Stimulated activated naive CD4-positive, alpha-beta T cell treated with Interleukin-2 at 50 U/mL for 16 hours (primary cell): Measurements from ENCODE around the gene SIGLEC15.
A peak's percentile ranks its signal among the peaks of the same experiment; 100 is the strongest.
"Not testable (repeated sequence)": the region's sequence is repeated elsewhere in the genome, so short reads cannot be mapped to it uniquely, and the experiment has no call there.

Experiments
- DNase-seq: peaks from one replicate; lab custom pipeline; 2025; lab: John Stamatoyannopoulos, UW

SIGLEC15 gene

DNA sequence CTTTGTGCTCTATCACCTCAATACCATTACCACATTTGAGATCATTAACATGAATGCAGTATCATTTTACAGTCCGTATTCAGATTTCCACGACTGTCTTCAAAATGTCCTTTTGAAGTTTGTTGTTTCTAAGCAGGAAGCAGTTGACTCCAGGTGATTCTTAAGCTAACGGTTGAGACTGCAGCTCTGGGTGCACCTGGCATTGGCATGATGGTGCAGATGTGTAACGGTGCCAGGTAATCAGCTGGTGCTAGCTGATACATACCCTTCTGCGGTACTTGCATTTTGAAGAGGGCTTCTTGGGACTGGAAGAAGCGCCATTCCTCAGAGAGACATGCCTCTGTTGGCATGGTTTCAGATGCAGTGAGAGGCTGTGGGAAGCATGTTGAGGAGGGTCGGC, 19.5 kb downstream of the SIGLEC15 start:
- no peak for DNase-seq

DNA sequence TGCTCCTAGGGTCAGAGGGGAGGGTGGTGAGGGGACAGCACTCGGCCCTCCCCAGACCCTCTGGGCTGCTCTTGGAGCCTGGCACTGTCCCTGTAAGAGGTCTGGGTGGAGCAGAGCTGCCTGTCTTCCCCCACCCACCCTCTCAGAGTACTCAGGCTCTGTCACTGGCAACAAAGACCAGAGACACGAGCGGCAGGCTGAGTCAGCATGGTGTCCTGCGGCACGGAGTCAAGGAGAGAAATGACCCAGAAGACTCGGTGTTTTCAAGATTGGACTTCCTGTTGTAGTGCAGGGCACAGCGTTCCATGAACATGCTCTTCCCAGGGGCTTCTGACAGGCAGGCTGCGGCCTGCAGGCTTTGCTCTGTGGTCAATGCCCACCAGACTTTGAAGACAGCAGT, 19.9 kb downstream of the SIGLEC15 start:
- DNase-seq = no peak

DNA sequence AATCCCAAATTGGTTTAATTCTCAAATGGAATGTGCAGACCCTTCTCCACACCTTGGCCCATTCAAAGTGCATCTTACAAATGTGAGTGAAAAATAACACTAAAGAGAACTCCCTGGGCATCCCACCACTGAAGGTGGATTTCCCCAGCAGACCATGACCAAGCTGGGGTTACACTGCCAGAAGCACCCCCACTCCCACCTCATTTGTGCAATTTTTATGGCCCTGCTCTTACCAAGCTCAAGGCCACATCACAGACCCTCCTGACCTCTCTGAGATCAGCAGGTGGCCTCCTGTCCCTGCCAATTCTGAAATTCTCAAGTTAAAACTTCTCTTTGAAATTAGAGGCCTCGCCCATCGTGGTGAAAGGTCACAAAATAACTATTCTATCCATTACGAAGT, 21.6 kb downstream of the SIGLEC15 start:
- no peak for DNase-seq

DNA sequence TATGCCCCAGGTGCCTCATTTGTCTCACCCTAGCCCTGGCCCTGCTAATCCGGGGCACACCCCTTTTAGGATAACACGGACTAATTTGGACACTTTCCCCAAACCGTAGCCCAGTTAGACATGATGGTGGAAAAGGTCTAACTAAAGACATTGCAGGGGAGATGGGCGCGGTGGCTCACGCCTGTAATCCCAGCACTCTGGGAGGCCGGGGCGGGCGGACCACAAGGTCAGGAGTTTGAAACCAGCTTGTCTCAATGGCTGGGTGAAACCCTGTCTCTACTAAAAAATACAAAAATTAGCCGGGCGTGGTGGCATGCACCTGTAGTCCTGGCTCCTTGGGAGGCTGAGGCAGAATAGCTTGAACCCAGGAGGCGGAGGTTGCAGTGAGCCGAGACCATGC, 23.2 kb downstream of the SIGLEC15 start:
- DNase-seq = not testable (repeated sequence)

DNA sequence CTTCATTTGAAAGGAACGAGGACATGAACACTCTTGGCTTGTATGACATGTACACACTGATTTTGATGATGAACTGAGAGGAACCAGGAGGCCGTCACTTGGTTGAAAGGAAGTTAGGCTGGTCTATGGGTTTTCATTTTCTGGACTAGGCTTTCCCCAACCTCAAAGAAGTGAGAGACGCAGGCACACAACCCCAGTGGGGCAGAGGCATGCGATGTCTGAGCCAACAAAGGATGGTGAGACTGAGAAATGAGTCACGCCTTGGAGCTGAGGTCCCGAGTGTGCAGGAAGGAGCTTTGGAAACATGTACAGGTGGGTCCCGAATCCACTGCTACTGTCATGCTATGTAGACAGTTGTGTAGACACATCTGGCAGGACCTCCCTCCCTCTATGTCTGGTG, 24.1 kb downstream of the SIGLEC15 start:
- DNase-seq = no peak

DNA sequence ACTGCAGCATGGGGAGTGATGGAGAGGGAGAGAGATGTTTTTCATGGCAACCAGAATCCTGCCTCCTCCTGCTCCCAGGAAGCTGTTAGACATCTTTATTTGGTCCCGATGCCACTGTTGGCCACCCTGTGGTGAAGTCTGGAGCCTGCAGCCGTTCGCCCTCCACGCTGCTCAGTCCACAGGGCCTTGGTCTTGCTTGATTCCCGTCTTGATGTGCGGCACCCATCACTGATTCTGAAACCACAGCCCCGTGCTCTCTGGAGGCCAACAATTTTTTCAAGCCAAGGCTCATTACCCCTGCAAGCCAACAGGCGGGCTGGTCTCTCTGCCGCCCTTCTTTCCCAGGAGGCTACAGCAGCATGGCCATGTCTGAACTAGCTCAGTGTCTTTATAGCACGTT, 24.5 kb downstream of the SIGLEC15 start:
- DNase-seq = no peak

DNA sequence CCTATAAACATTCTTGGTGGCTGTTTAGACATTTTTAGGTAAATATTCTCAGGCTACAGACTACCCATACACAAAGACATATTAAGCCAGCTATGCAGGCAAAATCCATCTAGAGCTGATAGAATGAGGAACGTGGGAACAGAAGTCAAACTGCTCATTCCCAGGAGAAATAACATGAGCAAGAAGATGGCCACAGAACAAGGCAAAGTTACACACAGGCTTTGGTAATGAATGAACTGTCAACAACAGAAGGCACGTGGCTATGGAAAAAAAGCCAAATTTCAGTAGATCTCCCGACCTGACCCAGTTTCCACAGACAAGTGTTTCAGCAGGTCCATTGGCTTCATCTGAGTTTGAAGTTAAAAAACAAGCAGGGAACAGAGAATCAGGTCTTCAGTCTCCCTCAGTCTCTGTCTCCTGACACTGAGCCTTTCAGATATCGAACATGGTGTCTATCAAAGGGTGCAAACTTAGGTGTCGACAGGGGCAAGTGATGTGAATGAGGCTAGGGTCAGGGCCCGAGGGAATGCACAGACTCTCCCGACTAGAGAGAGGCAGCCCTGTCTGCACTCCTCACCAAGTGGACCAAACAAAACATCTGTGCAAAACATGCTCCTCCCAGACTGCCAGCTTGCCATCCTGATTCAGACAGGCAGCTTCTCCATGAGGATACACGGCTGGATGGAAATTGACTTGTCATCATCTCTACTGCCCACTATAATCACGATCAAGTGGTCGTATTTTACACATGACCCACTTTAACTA, 25.9 kb downstream of the SIGLEC15 start:
- no peak for DNase-seq

- no peak for DNase-seq
These were observed 27.2 kb downstream of the SIGLEC15 start for GRCh38 chr18:45852631-45853030.

DNA sequence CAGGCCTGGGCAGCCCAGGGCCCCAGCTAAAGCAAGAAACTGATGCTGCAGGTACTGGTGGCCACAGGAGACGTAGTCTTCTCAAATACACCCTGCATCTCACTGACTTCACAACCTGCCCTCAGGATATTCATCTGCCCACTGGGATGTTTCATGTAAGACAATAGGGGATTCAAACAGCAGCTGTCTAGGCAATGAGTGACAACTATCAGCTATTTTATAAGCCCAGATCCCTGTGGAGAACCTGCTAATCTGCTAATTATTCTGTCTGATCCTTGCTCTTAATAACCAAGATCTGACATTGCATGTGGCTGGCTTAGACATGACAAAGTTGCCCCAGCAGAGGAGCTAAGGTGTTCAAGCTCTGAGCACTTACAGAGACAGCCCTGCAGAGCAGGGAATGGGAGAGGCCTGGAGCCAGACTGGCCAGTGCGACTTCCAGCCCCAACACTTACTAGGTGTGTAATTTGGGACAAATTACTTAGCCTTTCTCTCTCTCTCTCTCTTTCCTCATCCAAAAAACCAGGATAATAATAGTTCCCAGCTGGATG, 28.6 kb downstream of the SIGLEC15 start:
- DNase-seq = no peak

DNA sequence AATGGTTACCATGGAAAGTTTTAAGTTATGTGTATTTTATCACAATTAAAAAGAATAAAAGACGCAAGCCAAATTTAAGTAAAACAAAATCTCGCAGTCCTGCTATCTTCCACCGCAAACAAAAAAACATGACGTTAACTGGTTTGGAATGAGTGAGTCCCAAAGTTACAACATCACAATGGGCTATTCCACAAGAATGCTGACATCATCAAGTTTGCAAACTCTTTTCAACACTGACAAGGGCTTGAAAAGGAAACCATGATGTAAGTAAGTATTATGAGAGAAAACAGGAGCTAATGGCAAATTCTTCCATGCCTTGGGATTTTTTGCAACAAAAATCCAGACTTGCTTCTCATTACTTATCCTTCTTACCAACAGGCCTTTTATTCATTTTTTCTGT, 31.1 kb downstream of the SIGLEC15 start:
- no peak for DNase-seq

DNA sequence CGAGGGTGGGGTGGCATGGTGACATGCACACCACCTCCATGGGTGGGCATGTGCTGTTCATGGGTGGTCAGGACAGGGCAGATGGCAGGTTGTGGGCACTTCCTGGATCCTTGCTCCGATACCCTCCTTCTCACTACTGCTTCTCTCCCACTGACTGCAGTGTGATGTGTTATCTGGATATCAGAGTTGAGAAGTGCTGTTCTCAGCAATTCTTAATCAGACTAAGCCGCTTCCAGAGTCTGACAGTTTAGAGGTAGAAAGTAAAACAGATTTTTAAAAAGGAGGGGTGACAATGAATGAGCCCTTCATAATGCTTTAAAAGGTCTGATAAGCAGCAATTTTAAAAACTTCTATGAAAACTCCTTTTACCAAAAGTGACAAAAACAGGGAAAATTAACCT, 33.9 kb downstream of the SIGLEC15 start:
- DNase-seq = no peak

GRCh38 chr18:45860492-45860891, 35.0 kb downstream of the SIGLEC15 start:
- no peak for DNase-seq

GRCh38 chr18:45860971-45861370, 35.5 kb downstream of the SIGLEC15 start:
- DNase-seq = no peak

DNA sequence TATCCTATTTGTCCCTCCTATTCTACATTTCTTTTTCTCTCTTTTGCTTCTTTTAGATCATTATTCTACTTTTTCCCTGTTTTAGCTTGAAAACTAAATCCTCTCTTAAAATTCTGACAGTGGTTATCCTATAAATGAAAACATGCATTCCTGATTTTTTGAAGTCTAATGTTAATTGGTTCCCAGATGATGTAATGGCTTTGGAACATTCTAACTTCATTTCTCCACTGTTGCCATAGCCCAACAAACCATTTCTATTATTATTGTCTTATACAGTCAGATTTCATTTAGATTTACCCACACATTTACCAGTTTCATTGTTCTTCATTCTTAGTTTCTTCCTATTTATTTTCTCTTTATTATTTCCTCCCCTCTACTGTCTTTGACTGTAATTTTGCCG, 36.5 kb downstream of the SIGLEC15 start:
- DNase-seq = no peak

- no peak for DNase-seq
These were observed 38.0 kb downstream of the SIGLEC15 start for GRCh38 chr18:45863469-45863868.

- DNase-seq = no peak
These were observed 38.6 kb downstream of the SIGLEC15 start for GRCh38 chr18:45864081-45864480.

DNA sequence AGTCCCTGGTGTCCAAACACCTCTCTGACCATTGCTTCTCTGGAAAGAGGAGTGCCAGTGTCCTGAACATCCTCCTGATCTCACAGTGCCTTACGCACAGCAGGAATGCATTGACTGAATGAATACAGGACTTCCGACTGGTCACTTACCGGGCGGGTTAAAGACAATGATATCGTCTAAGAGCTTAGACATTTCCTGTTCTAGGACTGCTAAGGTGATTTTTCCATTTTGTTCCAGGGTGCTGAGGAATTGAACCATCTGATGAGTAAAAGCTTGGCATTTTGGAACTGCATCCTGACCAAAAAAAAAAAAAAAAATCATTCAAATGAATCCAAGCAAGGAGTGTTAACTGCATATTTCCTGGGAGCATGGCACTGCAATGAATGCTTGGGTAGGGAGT, 40.0 kb downstream of the SIGLEC15 start:
- DNase-seq = no peak

GRCh38 chr18:45870419-45870818, 44.9 kb downstream of the SIGLEC15 start:
- DNase-seq = no peak

GRCh38 chr18:45871431-45872084, 46.1 kb downstream of the SIGLEC15 start:
- no peak for DNase-seq

DNA sequence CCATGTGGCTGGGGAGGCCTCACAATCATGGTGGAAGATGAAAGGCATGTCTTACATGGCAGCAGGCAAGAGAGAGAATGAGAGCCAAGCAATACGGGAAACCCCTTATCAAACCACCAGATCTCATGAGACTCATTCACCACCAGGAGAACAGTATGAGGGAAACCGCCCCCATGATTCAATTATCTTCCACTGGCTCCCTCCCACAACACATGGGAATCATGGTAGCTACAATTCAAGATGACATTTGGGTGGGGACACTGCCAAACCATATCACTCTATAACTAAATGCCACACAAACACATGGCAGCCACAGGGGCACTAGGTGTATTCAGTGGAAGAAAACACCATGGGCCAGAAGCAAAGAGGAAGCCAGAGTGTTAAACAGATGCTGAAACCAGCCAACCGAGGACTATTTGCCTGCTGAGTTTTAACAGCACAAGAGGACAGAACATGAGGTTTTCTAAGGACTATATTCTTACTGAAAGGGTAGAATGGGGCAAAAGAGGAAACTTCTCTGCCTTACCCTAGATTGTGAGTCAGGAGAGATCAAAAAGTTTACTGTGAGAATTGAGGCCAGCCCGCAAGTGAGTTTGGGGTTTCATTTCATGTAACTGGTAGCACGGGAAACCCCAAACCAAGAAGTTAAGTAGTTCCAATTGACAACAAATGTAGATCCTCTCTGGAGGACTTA, 49.2 kb downstream of the SIGLEC15 start:
- peak; percentile 56 for DNase-seq

GRCh38 chr18:45876161-45876560, 50.7 kb downstream of the SIGLEC15 start:
- no peak for DNase-seq

DNA sequence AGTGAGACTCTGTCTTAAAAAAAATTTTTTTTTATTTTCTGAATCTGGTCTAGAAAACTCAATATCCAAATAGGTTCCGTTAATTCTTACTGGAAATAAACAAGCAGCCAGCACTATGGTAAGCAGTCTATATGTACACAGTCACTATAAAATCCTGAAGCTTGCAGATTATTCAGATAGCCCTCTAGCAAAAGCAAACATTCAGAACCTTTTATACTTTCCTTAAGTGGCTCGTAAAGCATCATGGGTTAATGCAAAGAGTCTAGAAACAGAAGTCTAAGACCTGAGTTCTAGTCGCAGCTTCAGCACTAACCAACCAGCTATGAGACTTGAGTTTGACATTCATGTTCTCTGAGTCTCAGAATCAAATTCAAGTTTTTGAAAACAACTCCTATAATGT, 51.9 kb downstream of the SIGLEC15 start:
- no peak for DNase-seq
